GM12878 (cell line): ENCODE results near the gene KCNK4. TPM values are rescaled to one million over a fixed set of nuclear protein-coding genes. Genes with fewer than 3 reads are reported as not detected.

Experiments used
- ATAC-seq: fragments of 200-7000 bp; cut with Tn5 transposase; 3 replicates; pipeline ENCODE4 v1.9.1; 2020; ENCODE audit warnings: mild to moderate bottlenecking, moderate library complexity
- BruUV-seq: library from RNA; stranded (reverse); fragments of 400-500 nt; replicated peaks from 2 replicates; lab custom pipeline; 2021; lab: Mats Ljungman, UMichigan
- CTCF ChIA-PET: fragments of 300-600 bp; sonication (Branson Sonifier 250); formaldehyde crosslinking; extraction: SDS; loops from one replicate; lab custom pipeline; 2021; ENCODE audit warnings: inconsistent platforms; lab: Yijun Ruan, JAX
- POLR2A ChIA-PET: fragments of 350-600 bp; formaldehyde crosslinking; extraction: SDS; loops from one replicate; lab custom pipeline; 2021; ENCODE audit warnings: inconsistent platforms; lab: Charles Lee
- RAD21 ChIA-PET: fragments of 300-600 bp; sonication (Branson Sonifier 250); formaldehyde crosslinking; loops from one replicate; lab custom pipeline; 2023; ENCODE audit warnings: antibody characterized with exemption; ENCODE audit not compliant: unreplicated experiment; lab: Charles Lee
- SMC1A ChIA-PET: fragments of 300-600 bp; sonication (Branson Sonifier 250); formaldehyde crosslinking; loops from one replicate; lab custom pipeline; 2023; ENCODE audit not compliant: unreplicated experiment, uncharacterized antibody; lab: Charles Lee
- DNase-seq: peaks from one replicate; pipeline ENCODE4 v3.0.0-alpha.2; 2011; ENCODE audit warnings: low read depth, low spot score
- FAIRE-seq: peaks from 3 replicates; lab custom pipeline; 2011; peaks lifted over from hg19 to GRCh38; lab: Jason Lieb, UNC
- H2AFZ ChIP-seq: 2 replicates; pipeline ENCODE4 v1.6.0; 2011; ENCODE audit warnings: low read depth, low read length, control low read depth; ENCODE audit not compliant: control insufficient read depth
- H3K27ac ChIP-seq: 2 replicates; pipeline ENCODE4 v1.5.1; 2011; ENCODE audit warnings: control low read depth; ENCODE audit not compliant: control insufficient read depth, insufficient read depth
- H3K27me3 ChIP-seq, 2 experiments: replicated peaks in 1 of 2; 2 replicates each; pipeline versions ENCODE4 v1.6.0 to v1.6.1; 2011; ENCODE audit warnings: low read length in 1 of 2; ENCODE audit not compliant: control insufficient read depth in 2 of 2, insufficient read depth in 2 of 2
- H3K36me3 ChIP-seq, 2 experiments: 2 replicates each; pipeline ENCODE4 v1.5.1; 2011; ENCODE audit warnings: low read length in 1 of 2; ENCODE audit not compliant: control insufficient read depth in 2 of 2, insufficient read depth in 2 of 2
- H3K4me1 ChIP-seq: 2 replicates; pipeline ENCODE4 v1.6.1; 2011; ENCODE audit warnings: mild to moderate bottlenecking, low read length, moderate library complexity, mixed read lengths; ENCODE audit not compliant: control insufficient read depth, insufficient read depth
- H3K4me2 ChIP-seq: 2 replicates; pipeline ENCODE4 v1.6.0; 2011; ENCODE audit warnings: control low read depth; ENCODE audit not compliant: control insufficient read depth, insufficient read depth
- H3K4me3 ChIP-seq: fragments of 200-600 bp; sonication (generic); 2 replicates; pipeline ENCODE4 v1.5.1; 2016
- H3K79me2 ChIP-seq: 2 replicates; pipeline ENCODE4 v1.6.0; 2011; ENCODE audit warnings: low read length; ENCODE audit not compliant: control insufficient read depth, insufficient read depth
- H3K9ac ChIP-seq: 2 replicates; pipeline ENCODE4 v1.8.0; 2011; ENCODE audit warnings: low read length, control low read depth, mixed read lengths; ENCODE audit not compliant: control insufficient read depth, insufficient read depth
- H3K9me3 ChIP-seq: replicated peaks from 3 replicates; pipeline ENCODE4 v1.5.1; 2011; ENCODE audit warnings: mild to moderate bottlenecking, low read length; ENCODE audit not compliant: control insufficient read depth, insufficient read depth
- H4K20me1 ChIP-seq: 2 replicates; pipeline ENCODE4 v1.6.0; 2011; ENCODE audit not compliant: control insufficient read depth, insufficient read depth
- PKNOX1 ChIP-seq: fragments of 450-650 bp; IDR thresholded peaks from 2 replicates; pipeline ENCODE4 v1.6.1; 2016; ENCODE audit warnings: mild to moderate bottlenecking
- POLR2AphosphoS2 ChIP-seq: IDR thresholded peaks from 2 replicates; pipeline ENCODE4 v1.6.1; 2011; ENCODE audit warnings: low read depth, mild to moderate bottlenecking, low read length, improper control_type of control experiment, moderate library complexity
- POLR2AphosphoS5 ChIP-seq: IDR thresholded peaks from 2 replicates; pipeline ENCODE4 v1.6.1; 2011; ENCODE audit warnings: mild to moderate bottlenecking, low read length, inconsistent platforms
- RUNX3 ChIP-seq: IDR thresholded peaks from 2 replicates; pipeline ENCODE4 v1.6.1; 2012; ENCODE audit warnings: low read length, inconsistent platforms
- YBX1 ChIP-seq: fragments of 450-650 bp; IDR thresholded peaks from 2 replicates; pipeline ENCODE4 v1.6.1; 2016; ENCODE audit warnings: antibody characterized with exemption
- WGBS: methylation state at CpG from one replicate; pipeline ENCODE4 v1.1.6; 2016; ENCODE audit warnings: low lambda C conversion rate; ENCODE audit not compliant: insufficient replicate concordance, insufficient coverage; ENCODE audit errors: missing lambda C conversion rate; 5-methylcytosine and 5-hydroxymethylcytosine counted together
- in situ Hi-C: fragments of 300-500 bp; cut with MboI; formaldehyde crosslinking; loops from 9 replicates; pipeline ENCODE4 v1.14.3; 2018; ENCODE audit warnings: mixed read lengths
- intact Hi-C: fragments of 100-400 bp; cut with micrococcal nuclease; formaldehyde crosslinking; loops from one replicate; pipeline ENCODE4 v1.14.2; 2022; ENCODE audit not compliant: unreplicated experiment
- polyA plus RNA-seq, 11 experiments: library from polyadenylated mRNA; depleted of rRNA in 4 of 11; unstranded in 6 of 11; stranded (reverse) in 5 of 11; fragments of >200 nt; fragmentation: Nextera tagmentation in 4 of 11; fragmentation: Illumina TruSeq in 1 of 11; extraction: Ambion mirVana in 4 of 11; extraction: Trizol in 1 of 11; gene quantifications; 1 replicate in 1 of 11; 2 replicates in 10 of 11; pipeline versions ENCODE4 v1.2.1 to v1.2.3, GENCODE V29; 2011 to 2016; ENCODE audit warnings: inconsistent platforms in 2 of 11, missing spikeins in 2 of 11, low read depth in 1 of 11
- total RNA-seq, 4 experiments: library from RNA; depleted of rRNA in 3 of 4; stranded (reverse); fragments of >200 nt in 3 of 4; fragmentation: Illumina TruSeq in 1 of 4; extraction: Trizol in 1 of 4; gene quantifications; 2 replicates each; pipeline versions ENCODE4 v1.2.1 to v1.2.3, GENCODE V29; 2013 to 2021

The KCNK4 gene
- total and polyA plus RNA-seq, 10 of the 15 experiments (the other 5 are each of a cell fraction or from before 2014, with no cell fraction given): 0.04 TPM; not detected in 9

GRCh38 chr11:64268025-64268892, 22.8 kb upstream of the KCNK4 start:
- no peak overlapping the region for H2AFZ ChIP-seq
- peak overlapping the region; percentile 97 for H3K9ac ChIP-seq
- intact Hi-C loops (loop anchor here (2.0 kb wide), 1 partner anchor 17 kb away; the partner anchor contains the start of gene PLCB3), in situ Hi-C loops (no loop called here)
- no peak for FAIRE-seq
- ChIA-PET SMC1A (interaction anchor here (0.7 to 4.6 kb wide), 5 partner anchors 18 to 86 kb away, joined by 3 to 32 read pairs (median 3); partner anchors contain the start of genes FERMT3, NUDT22 and TRPT1), CTCF (interaction anchor here (0.8 to 5.7 kb wide), 9 partner anchors 8 to 63 kb away, joined by 3 to 147 read pairs (median 7); partner anchors contain the start of genes BAD, CATSPERZ, FERMT3 and GPR137), POLR2A (interaction anchor here (0.6 to 6.3 kb wide), 15 partner anchors 10 to 515 kb away, joined by 3 to 92 read pairs (median 5); partner anchors contain the start of genes BAD, CATSPERZ, ESRRA and FERMT3), RAD21 (interaction anchor here (0.8 to 4.3 kb wide), 7 partner anchors 16 to 64 kb away, joined by 3 to 56 read pairs (median 4); partner anchors contain the start of genes FERMT3, PPP1R14B, PRDX5 and TRMT112)
- BruUV-seq: no TSS peak
- H3K4me1 ChIP-seq: peaks cover 12% of the 10 kb centered on the region
- H3K4me2 ChIP-seq: peak overlapping the region; percentile 100
- no peaks in the 10 kb centered on the region for H3K27me3 ChIP-seq
- H4K20me1 ChIP-seq: no peaks in the 10 kb centered on the region
- DNase-seq: no peak
- WGBS: 65% methylated on average over 23 of the region's 23 CpGs
- no peak for ATAC-seq
- TF ChIP-seq PKNOX1 (no peak), YBX1 (no peak), RUNX3 (no peak), POLR2AphosphoS2 (peak; percentile 18; the same call in 1 of the 2 replicates), POLR2AphosphoS5 (0 out of 2 replicates have a peak, but pooled peaks have one; percentile 17)
- H3K9me3 ChIP-seq: no peaks in the 10 kb centered on the region
- H3K79me2 ChIP-seq: peaks cover 19% of the 10 kb centered on the region
- H3K27ac ChIP-seq: peak overlapping the region; percentile 81
- H3K4me3 ChIP-seq: peak overlapping the region; percentile 88
- H3K36me3 ChIP-seq: no peaks in the 10 kb centered on the region; a peak in 2 of 4 replicates
